HEK293 (cell line): ENCODE measurements around the gene UBE2G1.

ENCODE experiments used
- CTCF ChIA-PET: fragments of 350-600 bp; formaldehyde crosslinking; extraction: SDS; loops from one replicate; lab custom pipeline; 2021; ENCODE audit warnings: antibody characterized with exemption; lab: Yijun Ruan, JAX
- POLR2A ChIA-PET: fragments of 300-600 bp; formaldehyde crosslinking; extraction: SDS; loops from one replicate; lab custom pipeline; 2020; ENCODE audit warnings: antibody characterized with exemption, inconsistent platforms; lab: Yijun Ruan, JAX
- H3K27ac ChIP-seq: fragments of 200-500 bp; sonication (Bioruptor generic); 2 replicates; pipeline ENCODE4 v1.5.1; 2014; ENCODE audit warnings: low read depth, low read length, control low read depth, inconsistent platforms; ENCODE audit errors: extremely low read depth
- H3K36me3 ChIP-seq, 2 experiments: fragments of 200-500 bp in 1 of 2; sonication (Bioruptor generic) in 1 of 2; 1 replicate in 1 of 2; 2 replicates in 1 of 2; pipeline ENCODE4 v1.5.1; 2014 to 2017; ENCODE audit warnings: inconsistent platforms in 2 of 2, low read length in 2 of 2; ENCODE audit not compliant: control insufficient read depth in 2 of 2, insufficient read depth in 1 of 2
- H3K4me1 ChIP-seq: fragments of 200-500 bp; sonication (Bioruptor generic); 2 replicates; pipeline ENCODE4 v1.5.1; 2014; ENCODE audit warnings: mild to moderate bottlenecking, low read length, inconsistent platforms; ENCODE audit not compliant: control insufficient read depth, insufficient read depth
- H3K4me3 ChIP-seq: 2 replicates; pipeline ENCODE4 v1.5.1; 2011; ENCODE audit warnings: low read depth, mild to moderate bottlenecking, control low read depth, low read length, moderate library complexity
- H3K9me3 ChIP-seq: fragments of 200-500 bp; sonication (Bioruptor generic); 2 replicates; pipeline ENCODE4 v1.5.1; 2014; ENCODE audit warnings: low read depth, low read length, inconsistent platforms; ENCODE audit not compliant: control insufficient read depth, insufficient read depth
- BCL11A ChIP-seq: fragments of 450-650 bp; formaldehyde crosslinking; IDR thresholded peaks from 2 replicates; pipeline ENCODE4 v1.5.1; 2016; ENCODE audit warnings: low read depth, missing biosample characterization, missing genetic modification characterization
- BCL11B ChIP-seq: fragments of 450-650 bp; formaldehyde crosslinking; IDR thresholded peaks from 2 replicates; pipeline ENCODE4 v1.5.1; 2016; ENCODE audit warnings: low read depth, missing biosample characterization, missing genetic modification characterization
- ELK4 ChIP-seq: IDR thresholded peaks from 2 replicates; pipeline ENCODE4 v1.6.1; 2011; ENCODE audit warnings: mild to moderate bottlenecking, low read depth, low read length, borderline replicate concordance
- FEZF1 ChIP-seq: fragments of 450-650 bp; formaldehyde crosslinking; IDR thresholded peaks from 2 replicates; pipeline ENCODE4 v1.5.1; 2016; ENCODE audit warnings: missing biosample characterization, missing genetic modification characterization
- HOXD13 ChIP-seq: sonication (generic); formaldehyde crosslinking; IDR thresholded peaks from 2 replicates; pipeline ENCODE4 v1.8.0; 2022; ENCODE audit warnings: missing genetic modification reagents, borderline replicate concordance
- PRDM1 ChIP-seq: fragments of 450-650 bp; formaldehyde crosslinking; IDR thresholded peaks from 2 replicates; pipeline ENCODE4; 2016; ENCODE audit warnings: missing biosample characterization, missing genetic modification characterization
- SCRT1 ChIP-seq: fragments of 450-650 bp; formaldehyde crosslinking; IDR thresholded peaks from 2 replicates; pipeline ENCODE4 v1.5.1; 2016; ENCODE audit warnings: missing biosample characterization, missing genetic modification characterization, borderline replicate concordance
- SCRT2 ChIP-seq: fragments of 450-650 bp; formaldehyde crosslinking; IDR thresholded peaks from 2 replicates; pipeline ENCODE4 v1.5.1; 2016; ENCODE audit warnings: missing biosample characterization, missing genetic modification characterization
- ZBTB11 ChIP-seq: fragments of 450-650 bp; formaldehyde crosslinking; conservative IDR thresholded peaks from 2 replicates; pipeline ENCODE4 v1.5.1; 2016; ENCODE audit warnings: low read depth, missing biosample characterization, missing genetic modification characterization
- ZIC2 ChIP-seq: fragments of 450-650 bp; formaldehyde crosslinking; IDR thresholded peaks from 2 replicates; pipeline ENCODE4 v1.5.1; 2016; ENCODE audit warnings: missing biosample characterization, missing genetic modification characterization
- ZNF37A ChIP-seq: fragments of 450-650 bp; IDR thresholded peaks from 2 replicates; pipeline ENCODE4 v1.5.1; 2018; ENCODE audit warnings: missing biosample characterization, missing genetic modification characterization
- ZNF423 ChIP-seq: fragments of 450-650 bp; formaldehyde crosslinking; IDR thresholded peaks from 2 replicates; pipeline ENCODE4 v1.5.1; 2016; ENCODE audit warnings: missing biosample characterization, missing genetic modification characterization
- ZNF529 ChIP-seq: fragments of 450-650 bp; formaldehyde crosslinking; IDR thresholded peaks from 2 replicates; pipeline ENCODE4 v1.5.1; 2017; ENCODE audit warnings: missing genetic modification characterization, missing biosample characterization; ENCODE audit not compliant: insufficient replicate concordance
- ZNF558 ChIP-seq: fragments of 450-650 bp; formaldehyde crosslinking; IDR thresholded peaks from 2 replicates; pipeline ENCODE4 v1.5.1; 2016; ENCODE audit warnings: missing biosample characterization, missing genetic modification characterization
- TF ChIP-seq, protein P1 (sequence below): fragments of 450-650 bp; formaldehyde crosslinking; IDR thresholded peaks from 2 replicates; pipeline ENCODE4 v1.5.1; 2016; ENCODE audit warnings: missing biosample characterization, missing genetic modification characterization

UBE2G1 gene

DNA sequence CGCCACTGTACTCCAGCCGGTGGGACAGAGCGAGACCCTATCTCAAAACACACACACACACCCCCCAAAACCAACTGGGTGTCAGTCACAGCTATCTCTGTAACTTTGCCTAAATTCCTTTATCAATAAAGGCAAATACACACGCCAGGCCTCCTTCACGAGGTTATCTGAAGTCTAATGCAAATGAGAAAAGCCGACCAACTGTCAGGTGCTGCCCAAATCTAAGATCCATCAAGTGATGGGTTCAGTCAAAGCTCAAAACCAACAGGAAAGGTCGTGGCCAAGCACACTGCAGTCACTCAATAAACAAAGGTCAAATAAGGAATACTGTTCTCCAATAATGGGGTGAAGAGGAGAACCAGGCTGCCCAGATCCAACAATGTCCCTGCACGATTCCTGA lies 103.8 kb downstream of the UBE2G1 start:
- no peaks in the 10 kb centered on the region for H3K9me3 ChIP-seq
- peak overlapping the region; percentile 94 for H3K4me3 ChIP-seq
- TF ChIP-seq ZNF423 (no peak), ZIC2 (tag by site-specific recombination) (no peak), PRDM1 (tag by site-specific recombination) (no peak), SCRT1 (tag by site-specific recombination) (no peak), ZBTB11 (tag by site-specific recombination) (no peak), ELK4 (no peak), ZNF529 (tag by site-specific recombination) (no peak), BCL11A (tag by site-specific recombination) (no peak), HOXD13 (CRISPR knock-in tag) (no peak)
- ChIA-PET POLR2A (interaction anchor here (0.5 to 2.0 kb wide), 4 partner anchors 12 to 110 kb away, joined by 3 to 9 read pairs (median 6); partner anchors contain the start of gene UBE2G1), CTCF (interaction anchor here (1.1 to 7.2 kb wide), 3 partner anchors 14 to 150 kb away, joined by 4 to 76 read pairs (median 4); no protein-coding TSS in a partner anchor)
- peaks cover 4% of the 10 kb centered on the region; the same call in 1 of the 2 replicates for H3K4me1 ChIP-seq
- no peak overlapping the region; the same call in 1 of the 2 replicates for H3K27ac ChIP-seq
- H3K36me3 ChIP-seq = peaks cover 7 to 32% of the 10 kb centered on the region in 2 experiments; a peak in 2 of 3 replicates

DNA sequence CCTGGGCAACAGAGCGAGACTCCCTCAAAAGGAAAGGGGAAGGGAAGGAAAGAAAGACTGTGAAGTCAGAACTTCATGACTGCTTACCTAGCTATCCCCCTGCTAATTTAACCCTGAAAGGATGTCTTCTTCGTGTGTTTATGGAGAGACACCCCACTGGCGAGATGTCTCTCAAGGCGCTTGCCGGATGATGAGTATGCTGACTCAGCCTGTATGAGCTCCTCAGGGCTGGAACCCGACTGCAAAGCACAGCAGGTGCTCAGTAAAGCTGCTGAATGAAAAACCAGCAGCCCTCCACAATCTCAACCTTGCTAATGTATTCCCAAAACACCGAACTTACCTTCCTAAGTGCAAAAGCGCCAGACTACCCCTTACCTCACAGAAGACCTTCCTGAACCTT lies 105.0 kb downstream of the UBE2G1 start:
- H3K4me3 ChIP-seq = no peak overlapping the region
- no peak for TF ChIP-seq ZNF37A (tag by site-specific recombination)
- no peak for TF ChIP-seq FEZF1 (tag by site-specific recombination)
- TF ChIP-seq ZNF558 = no peak
- TF ChIP-seq, protein P1, sequence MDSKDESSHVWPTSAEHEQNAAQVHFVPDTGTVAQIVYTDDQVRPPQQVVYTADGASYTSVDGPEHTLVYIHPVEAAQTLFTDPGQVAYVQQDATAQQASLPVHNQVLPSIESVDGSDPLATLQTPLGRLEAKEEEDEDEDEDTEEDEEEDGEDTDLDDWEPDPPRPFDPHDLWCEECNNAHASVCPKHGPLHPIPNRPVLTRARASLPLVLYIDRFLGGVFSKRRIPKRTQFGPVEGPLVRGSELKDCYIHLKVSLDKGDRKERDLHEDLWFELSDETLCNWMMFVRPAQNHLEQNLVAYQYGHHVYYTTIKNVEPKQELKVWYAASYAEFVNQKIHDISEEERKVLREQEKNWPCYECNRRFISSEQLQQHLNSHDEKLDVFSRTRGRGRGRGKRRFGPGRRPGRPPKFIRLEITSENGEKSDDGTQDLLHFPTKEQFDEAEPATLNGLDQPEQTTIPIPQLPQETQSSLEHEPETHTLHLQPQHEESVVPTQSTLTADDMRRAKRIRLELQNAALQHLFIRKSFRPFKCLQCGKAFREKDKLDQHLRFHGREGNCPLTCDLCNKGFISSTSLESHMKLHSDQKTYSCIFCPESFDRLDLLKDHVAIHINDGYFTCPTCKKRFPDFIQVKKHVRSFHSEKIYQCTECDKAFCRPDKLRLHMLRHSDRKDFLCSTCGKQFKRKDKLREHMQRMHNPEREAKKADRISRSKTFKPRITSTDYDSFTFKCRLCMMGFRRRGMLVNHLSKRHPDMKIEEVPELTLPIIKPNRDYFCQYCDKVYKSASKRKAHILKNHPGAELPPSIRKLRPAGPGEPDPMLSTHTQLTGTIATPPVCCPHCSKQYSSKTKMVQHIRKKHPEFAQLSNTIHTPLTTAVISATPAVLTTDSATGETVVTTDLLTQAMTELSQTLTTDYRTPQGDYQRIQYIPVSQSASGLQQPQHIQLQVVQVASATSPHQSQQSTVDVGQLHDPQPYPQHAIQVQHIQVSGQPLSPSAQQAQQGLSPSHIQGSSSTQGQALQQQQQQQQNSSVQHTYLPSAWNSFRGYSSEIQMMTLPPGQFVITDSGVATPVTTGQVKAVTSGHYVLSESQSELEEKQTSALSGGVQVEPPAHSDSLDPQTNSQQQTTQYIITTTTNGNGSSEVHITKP (tag by site-specific recombination) = no peak
- TF ChIP-seq ZIC2 (tag by site-specific recombination) = 0 out of 2 replicates have a peak, but pooled peaks have one; percentile 25
- 0 out of 2 replicates have a peak, but pooled peaks have one; percentile 10 for TF ChIP-seq SCRT2 (tag by site-specific recombination)
- TF ChIP-seq BCL11B = no peak
- TF ChIP-seq, all 188 proteins: peak for 2
- H3K36me3 ChIP-seq = peaks cover 7 to 30% of the 10 kb centered on the region in 2 experiments; a peak in 2 of 3 replicates
- ChIA-PET POLR2A (no interaction called here), CTCF (interaction anchor here (0.6 to 7.2 kb wide), 8 partner anchors 9 to 109 kb away, joined by 3 to 76 read pairs (median 6); no protein-coding TSS in a partner anchor)
- H3K9me3 ChIP-seq = no peaks in the 10 kb centered on the region
- H3K27ac ChIP-seq = no peak overlapping the region
- H3K4me1 ChIP-seq = peaks cover 4% of the 10 kb centered on the region; the same call in 1 of the 2 replicates
